Measurements from ENCODE around the gene DNAJB2.

DNA sequence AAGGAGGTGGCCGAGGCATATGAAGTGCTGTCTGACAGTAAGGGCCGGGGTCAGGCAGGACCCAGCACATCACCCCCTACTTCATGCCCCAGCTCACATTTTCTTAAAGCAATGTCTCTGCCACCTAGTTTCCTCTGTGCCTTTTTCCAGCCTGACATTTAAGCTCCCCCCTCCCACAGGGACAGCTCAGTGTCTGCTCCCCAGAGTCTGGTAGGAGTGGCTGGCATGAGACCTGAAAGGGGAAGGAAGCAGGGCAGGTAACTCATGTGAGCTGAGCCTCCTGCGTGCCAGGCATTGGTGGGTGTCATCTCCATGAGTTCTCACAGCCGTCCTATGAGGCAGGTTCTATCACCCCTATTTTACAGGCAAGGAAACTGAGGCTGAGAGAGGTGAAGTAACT, 1.5 kb downstream of the DNAJB2 start:
- no peak for TF ChIP-seq POLR2AphosphoS5 (IDR thresholded peaks at IDR 0.05)
- no peak for TF ChIP-seq POLR2A (IDR thresholded peaks at IDR 0.05; ENCODE audit: low read depth)
- TF ChIP-seq, protein P1, sequence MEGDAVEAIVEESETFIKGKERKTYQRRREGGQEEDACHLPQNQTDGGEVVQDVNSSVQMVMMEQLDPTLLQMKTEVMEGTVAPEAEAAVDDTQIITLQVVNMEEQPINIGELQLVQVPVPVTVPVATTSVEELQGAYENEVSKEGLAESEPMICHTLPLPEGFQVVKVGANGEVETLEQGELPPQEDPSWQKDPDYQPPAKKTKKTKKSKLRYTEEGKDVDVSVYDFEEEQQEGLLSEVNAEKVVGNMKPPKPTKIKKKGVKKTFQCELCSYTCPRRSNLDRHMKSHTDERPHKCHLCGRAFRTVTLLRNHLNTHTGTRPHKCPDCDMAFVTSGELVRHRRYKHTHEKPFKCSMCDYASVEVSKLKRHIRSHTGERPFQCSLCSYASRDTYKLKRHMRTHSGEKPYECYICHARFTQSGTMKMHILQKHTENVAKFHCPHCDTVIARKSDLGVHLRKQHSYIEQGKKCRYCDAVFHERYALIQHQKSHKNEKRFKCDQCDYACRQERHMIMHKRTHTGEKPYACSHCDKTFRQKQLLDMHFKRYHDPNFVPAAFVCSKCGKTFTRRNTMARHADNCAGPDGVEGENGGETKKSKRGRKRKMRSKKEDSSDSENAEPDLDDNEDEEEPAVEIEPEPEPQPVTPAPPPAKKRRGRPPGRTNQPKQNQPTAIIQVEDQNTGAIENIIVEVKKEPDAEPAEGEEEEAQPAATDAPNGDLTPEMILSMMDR (IDR thresholded peaks at IDR 0.05): no peak

Data from esophagus muscularis mucosa (tissue), 3 donors.